Measurements from ENCODE around the gene PRR36. TPM values are rescaled to one million over a fixed set of nuclear protein-coding genes. Genes with fewer than 3 reads are reported as not detected.

The PRR36 gene
- total RNA-seq, 4 donors from 2014 or later, result not detected

DNA sequence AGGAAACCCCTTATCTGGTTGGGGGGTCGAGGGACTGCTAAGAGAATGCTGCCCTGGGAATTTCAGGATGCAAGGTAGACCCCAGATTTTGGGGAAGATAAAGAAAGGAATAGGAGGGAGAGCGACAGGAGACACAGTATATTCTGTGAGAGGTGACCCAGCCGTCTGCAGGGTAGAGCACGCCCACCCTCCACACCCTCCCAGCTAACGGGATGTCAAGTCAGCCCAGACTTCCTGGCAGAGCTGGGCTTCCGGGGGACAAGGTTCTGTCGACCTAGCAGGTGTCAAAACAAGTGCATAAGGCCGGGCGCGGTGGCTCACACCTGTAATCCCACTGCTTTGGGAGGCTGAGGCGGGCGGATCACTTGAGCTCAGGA, 695 bp upstream of the PRR36 start:
- ATAC-seq (ENCODE audit: low FRiP score) (no peak), DNase-seq (ENCODE audit: low spot score) (no peak)
- TF ChIP-seq, protein P1, sequence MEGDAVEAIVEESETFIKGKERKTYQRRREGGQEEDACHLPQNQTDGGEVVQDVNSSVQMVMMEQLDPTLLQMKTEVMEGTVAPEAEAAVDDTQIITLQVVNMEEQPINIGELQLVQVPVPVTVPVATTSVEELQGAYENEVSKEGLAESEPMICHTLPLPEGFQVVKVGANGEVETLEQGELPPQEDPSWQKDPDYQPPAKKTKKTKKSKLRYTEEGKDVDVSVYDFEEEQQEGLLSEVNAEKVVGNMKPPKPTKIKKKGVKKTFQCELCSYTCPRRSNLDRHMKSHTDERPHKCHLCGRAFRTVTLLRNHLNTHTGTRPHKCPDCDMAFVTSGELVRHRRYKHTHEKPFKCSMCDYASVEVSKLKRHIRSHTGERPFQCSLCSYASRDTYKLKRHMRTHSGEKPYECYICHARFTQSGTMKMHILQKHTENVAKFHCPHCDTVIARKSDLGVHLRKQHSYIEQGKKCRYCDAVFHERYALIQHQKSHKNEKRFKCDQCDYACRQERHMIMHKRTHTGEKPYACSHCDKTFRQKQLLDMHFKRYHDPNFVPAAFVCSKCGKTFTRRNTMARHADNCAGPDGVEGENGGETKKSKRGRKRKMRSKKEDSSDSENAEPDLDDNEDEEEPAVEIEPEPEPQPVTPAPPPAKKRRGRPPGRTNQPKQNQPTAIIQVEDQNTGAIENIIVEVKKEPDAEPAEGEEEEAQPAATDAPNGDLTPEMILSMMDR (IDR thresholded peaks at IDR 0.05), result no peak

DNA sequence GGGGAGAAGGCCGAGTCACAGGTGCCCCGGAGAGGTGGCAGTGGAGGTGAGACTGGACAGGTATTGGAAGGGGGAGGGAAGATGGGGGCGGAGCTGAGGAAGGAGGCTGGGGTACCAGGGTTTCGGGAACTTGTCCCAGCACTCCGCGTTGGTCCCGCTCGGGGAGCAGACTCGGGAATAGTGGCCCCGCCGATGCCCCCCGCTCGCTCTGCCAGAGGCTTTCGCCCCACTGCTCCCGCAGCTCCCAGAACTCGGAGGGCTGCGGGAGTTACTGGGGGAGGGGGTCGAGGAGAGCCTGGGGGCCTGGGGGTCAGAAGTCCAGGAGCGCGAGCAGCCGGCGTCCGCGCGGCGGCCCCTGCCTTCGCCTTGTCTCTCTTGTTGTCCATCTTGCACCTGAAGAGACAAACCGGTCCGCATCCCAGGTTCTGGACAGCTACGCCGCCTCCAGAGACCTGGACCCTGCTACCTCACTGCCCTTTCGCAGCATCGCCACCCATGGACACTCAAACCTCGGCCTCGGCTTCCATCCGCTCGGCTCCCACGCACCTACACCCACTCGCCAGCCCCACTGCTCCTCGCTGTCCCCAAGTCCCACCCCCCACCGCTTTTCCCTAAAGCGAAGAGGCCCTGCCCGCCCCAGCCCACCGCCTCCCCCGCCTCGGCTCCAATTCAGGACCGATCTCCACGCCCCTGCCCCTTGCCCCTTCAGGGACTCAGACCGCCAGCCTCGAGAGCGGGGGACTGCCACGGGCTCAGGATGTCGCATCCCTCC, 700 bp downstream of the PRR36 start:
- DNase-seq (ENCODE audit: low spot score), result no peak
- TF ChIP-seq, protein P1 (IDR thresholded peaks at IDR 0.05), result no peak
- ATAC-seq (ENCODE audit: low FRiP score), result no peak

- ATAC-seq (ENCODE audit: low FRiP score) (no peak), DNase-seq (ENCODE audit: low spot score) (no peak)
- TF ChIP-seq, protein P1 (IDR thresholded peaks at IDR 0.05), result no peak
These were observed 1.6 kb downstream of the PRR36 start for GRCh38 chr19:7872306-7873204.

GRCh38 chr19:7871437-7872305, 2.5 kb downstream of the PRR36 start:
- TF ChIP-seq, protein P1 (IDR thresholded peaks at IDR 0.05), result no peak
- ATAC-seq (ENCODE audit: low FRiP score) (peak; percentile 17), DNase-seq (ENCODE audit: low spot score) (peak; percentile 75)

GRCh38 chr19:7870571-7871436, 3.4 kb downstream of the PRR36 start:
- TF ChIP-seq, protein P1 (IDR thresholded peaks at IDR 0.05), result no peak
- DNase-seq (ENCODE audit: low spot score) (no peak), ATAC-seq (ENCODE audit: low FRiP score) (no peak)

Measured in omental fat pad (tissue), 4 donors.